ENCODE data around the gene VPS4A. TPM values are rescaled to one million over a fixed set of nuclear protein-coding genes. Genes with fewer than 3 reads are reported as not detected.

Gene VPS4A
- total and polyA plus RNA-seq, 2 donors (not counting 1 experiment from before 2014, with no cell fraction given): 33.1 to 43.8 TPM

GRCh38 chr16:69298261-69298660, 12.9 kb upstream of the VPS4A start:
- Histone ChIP-seq H2AFZ (ENCODE audit: insufficient read depth, low read depth, low read length, poor library complexity, severe bottlenecking) (no peak overlapping the region), H3K4me2 (replicated peaks; ENCODE audit: low read depth, low read length, poor library complexity, severe bottlenecking) (no peak overlapping the region), H3K27ac (ENCODE audit: low read length in 2 of 2) (no peak overlapping the region), H4K20me1 (ENCODE audit: control insufficient read depth, insufficient read depth, low read length, poor library complexity, severe bottlenecking) (no peaks in the 10 kb centered on the region), H3K9me3 (ENCODE audit: control extremely low read depth in 1 of 3, control insufficient read depth in 2 of 3, insufficient read depth in 1 of 3, low read length in 2 of 3) (no peaks in the 10 kb centered on the region), H3K4me3 (ENCODE audit: control extremely low read depth in 1 of 5, extremely low read depth in 1 of 5, insufficient read depth in 1 of 5, low read depth in 2 of 5, low read length in 4 of 5) (no peak overlapping the region), H3K27me3 (replicated peaks in 1 of 4; ENCODE audit: control extremely low read depth in 1 of 4, control insufficient read depth in 3 of 4, insufficient read depth in 4 of 4, low read length in 3 of 4) (no peaks in the 10 kb centered on the region), H3K4me1 (ENCODE audit: control insufficient read depth in 2 of 2, insufficient read depth in 2 of 2, low read length in 2 of 2) (no peaks in the 10 kb centered on the region), H3K36me3 (replicated peaks in 1 of 2; ENCODE audit: control extremely low read depth in 1 of 2, control insufficient read depth in 1 of 2, extremely low read depth in 1 of 2, insufficient read depth in 2 of 2, low read length in 1 of 2) (peaks cover 0 to 3% of the 10 kb centered on the region in 2 experiments), H3K9ac (ENCODE audit: low read length) (no peak overlapping the region), H3K79me2 (ENCODE audit: control insufficient read depth, insufficient read depth, low read length) (no peaks in the 10 kb centered on the region)
- no peaks in the 10 kb centered on the region for H3K9me3 Mint-ChIP-seq (ENCODE audit: insufficient read depth)
- no peak overlapping the region for H3K27ac Mint-ChIP-seq
- 100% methylated on average over 2 of the region's 4 CpGs for WGBS (ENCODE audit: insufficient coverage)
- intact Hi-C loops (cut with micrococcal nuclease): no loop called here
- DNase-seq (no peak), ATAC-seq (ENCODE audit: low read depth) (no peak)
- ChIA-PET POLR2A (no interaction called here), CTCF (no interaction called here)
- TF ChIP-seq CTCF (IDR thresholded peaks at IDR 0.05) (no peak), EZH2 (IDR thresholded peaks at IDR 0.05; ENCODE audit: borderline replicate concordance, insufficient read depth, low read depth, low read length, poor library complexity, severe bottlenecking) (no peak)
- no peaks in the 10 kb centered on the region for H3K4me1 Mint-ChIP-seq
- no peak overlapping the region for H3K4me3 Mint-ChIP-seq
- no peaks in the 10 kb centered on the region for H3K27me3 Mint-ChIP-seq

DNA sequence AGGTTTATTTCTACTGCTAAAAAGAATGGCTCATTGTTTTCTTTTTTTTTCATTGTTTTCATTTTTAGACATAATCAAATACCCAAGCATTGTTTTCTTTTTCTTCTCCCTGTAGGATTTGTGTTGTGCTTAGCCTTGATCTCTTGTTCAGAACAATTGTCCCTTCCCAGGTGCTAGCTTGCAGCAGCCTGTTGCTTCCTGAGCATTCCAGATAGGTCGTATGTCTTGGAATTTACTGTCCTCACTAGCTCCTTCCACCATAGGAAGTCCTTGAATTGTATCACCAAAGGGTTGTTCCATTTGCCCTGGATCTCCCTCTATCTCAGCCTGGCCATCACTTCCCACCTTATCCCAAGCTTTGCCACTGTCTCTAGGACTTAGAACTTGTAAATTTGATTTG, 10.0 kb upstream of the VPS4A start:
- Histone ChIP-seq H3K4me3 (ENCODE audit: control extremely low read depth in 1 of 5, extremely low read depth in 1 of 5, insufficient read depth in 1 of 5, low read depth in 2 of 5, low read length in 4 of 5) (no peak overlapping the region), H3K79me2 (ENCODE audit: control insufficient read depth, insufficient read depth, low read length) (no peaks in the 10 kb centered on the region), H3K27ac (ENCODE audit: low read length in 2 of 2) (no peak overlapping the region), H4K20me1 (ENCODE audit: control insufficient read depth, insufficient read depth, low read length, poor library complexity, severe bottlenecking) (no peaks in the 10 kb centered on the region), H3K9me3 (ENCODE audit: control extremely low read depth in 1 of 3, control insufficient read depth in 2 of 3, insufficient read depth in 1 of 3, low read length in 2 of 3) (no peaks in the 10 kb centered on the region), H3K9ac (ENCODE audit: low read length) (no peak overlapping the region), H3K36me3 (replicated peaks in 1 of 2; ENCODE audit: control extremely low read depth in 1 of 2, control insufficient read depth in 1 of 2, extremely low read depth in 1 of 2, insufficient read depth in 2 of 2, low read length in 1 of 2) (peaks cover 0 to 3% of the 10 kb centered on the region in 2 experiments), H3K4me1 (ENCODE audit: control insufficient read depth in 2 of 2, insufficient read depth in 2 of 2, low read length in 2 of 2) (no peaks in the 10 kb centered on the region), H3K27me3 (replicated peaks in 1 of 4; ENCODE audit: control extremely low read depth in 1 of 4, control insufficient read depth in 3 of 4, insufficient read depth in 4 of 4, low read length in 3 of 4) (no peaks in the 10 kb centered on the region), H3K4me2 (replicated peaks; ENCODE audit: low read depth, low read length, poor library complexity, severe bottlenecking) (no peak overlapping the region), H2AFZ (ENCODE audit: insufficient read depth, low read depth, low read length, poor library complexity, severe bottlenecking) (no peak overlapping the region)
- CTCF ChIA-PET: no interaction called here
- TF ChIP-seq EZH2 (IDR thresholded peaks at IDR 0.05; ENCODE audit: borderline replicate concordance, insufficient read depth, low read depth, low read length, poor library complexity, severe bottlenecking) (no peak), CTCF (IDR thresholded peaks at IDR 0.05) (no peak)
- Mint-ChIP-seq H3K4me1 (no peaks in the 10 kb centered on the region), H3K9me3 (ENCODE audit: insufficient read depth) (no peaks in the 10 kb centered on the region), H3K27ac (peak overlapping the region; percentile 17), H3K4me3 (no peak overlapping the region), H3K27me3 (no peaks in the 10 kb centered on the region)
- POLR2A ChIA-PET: no interaction called here
- no peak for DNase-seq
- intact Hi-C loops (cut with micrococcal nuclease): no loop called here
- no peak for ATAC-seq (ENCODE audit: low read depth)
- WGBS (ENCODE audit: insufficient coverage): 89% methylated on average over 1 of the region's 1 CpG

All from B cell (primary cell).